Fibroblast of pulmonary artery (primary cell): ENCODE measurements around the gene NCAM2.

Source experiments
- DNase-seq: peaks from one replicate; pipeline ENCODE4 v3.0.0-alpha.2; 2010; ENCODE audit warnings: low read depth
- H3K4me3 ChIP-seq: replicated peaks from 2 replicates; pipeline ENCODE4 v1.5.1; 2011; ENCODE audit warnings: low read depth, mild to moderate bottlenecking, control low read depth, low read length, moderate library complexity
- TF ChIP-seq, protein P1 (sequence below): IDR thresholded peaks from 2 replicates; pipeline ENCODE4 v1.5.1; 2011; ENCODE audit warnings: mild to moderate bottlenecking, control low read depth, low read length, inconsistent platforms; ENCODE audit errors: missing control alignments

NCAM2 gene

DNA sequence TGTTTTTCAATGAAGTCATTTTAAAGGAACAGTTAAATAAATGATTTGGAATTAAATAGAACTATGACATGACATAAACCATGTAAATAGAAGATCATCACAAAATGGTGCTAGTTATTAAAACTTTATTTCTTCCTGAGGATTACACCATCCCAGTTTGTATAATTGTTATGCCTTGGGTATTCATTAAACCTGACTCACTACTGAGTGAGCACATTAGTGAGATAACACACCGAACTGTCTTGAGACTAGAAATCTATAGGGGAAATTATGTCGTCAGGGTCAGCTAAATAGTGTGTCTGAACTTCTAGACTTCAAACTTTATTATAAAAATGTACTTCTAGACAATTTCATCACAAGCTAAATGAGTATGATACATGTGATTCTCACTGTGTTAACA, 189.4 kb downstream of the NCAM2 start:
- no peak overlapping the region for H3K4me3 ChIP-seq
- DNase-seq = peak; percentile 17
- TF ChIP-seq, protein P1, sequence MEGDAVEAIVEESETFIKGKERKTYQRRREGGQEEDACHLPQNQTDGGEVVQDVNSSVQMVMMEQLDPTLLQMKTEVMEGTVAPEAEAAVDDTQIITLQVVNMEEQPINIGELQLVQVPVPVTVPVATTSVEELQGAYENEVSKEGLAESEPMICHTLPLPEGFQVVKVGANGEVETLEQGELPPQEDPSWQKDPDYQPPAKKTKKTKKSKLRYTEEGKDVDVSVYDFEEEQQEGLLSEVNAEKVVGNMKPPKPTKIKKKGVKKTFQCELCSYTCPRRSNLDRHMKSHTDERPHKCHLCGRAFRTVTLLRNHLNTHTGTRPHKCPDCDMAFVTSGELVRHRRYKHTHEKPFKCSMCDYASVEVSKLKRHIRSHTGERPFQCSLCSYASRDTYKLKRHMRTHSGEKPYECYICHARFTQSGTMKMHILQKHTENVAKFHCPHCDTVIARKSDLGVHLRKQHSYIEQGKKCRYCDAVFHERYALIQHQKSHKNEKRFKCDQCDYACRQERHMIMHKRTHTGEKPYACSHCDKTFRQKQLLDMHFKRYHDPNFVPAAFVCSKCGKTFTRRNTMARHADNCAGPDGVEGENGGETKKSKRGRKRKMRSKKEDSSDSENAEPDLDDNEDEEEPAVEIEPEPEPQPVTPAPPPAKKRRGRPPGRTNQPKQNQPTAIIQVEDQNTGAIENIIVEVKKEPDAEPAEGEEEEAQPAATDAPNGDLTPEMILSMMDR = no peak

DNA sequence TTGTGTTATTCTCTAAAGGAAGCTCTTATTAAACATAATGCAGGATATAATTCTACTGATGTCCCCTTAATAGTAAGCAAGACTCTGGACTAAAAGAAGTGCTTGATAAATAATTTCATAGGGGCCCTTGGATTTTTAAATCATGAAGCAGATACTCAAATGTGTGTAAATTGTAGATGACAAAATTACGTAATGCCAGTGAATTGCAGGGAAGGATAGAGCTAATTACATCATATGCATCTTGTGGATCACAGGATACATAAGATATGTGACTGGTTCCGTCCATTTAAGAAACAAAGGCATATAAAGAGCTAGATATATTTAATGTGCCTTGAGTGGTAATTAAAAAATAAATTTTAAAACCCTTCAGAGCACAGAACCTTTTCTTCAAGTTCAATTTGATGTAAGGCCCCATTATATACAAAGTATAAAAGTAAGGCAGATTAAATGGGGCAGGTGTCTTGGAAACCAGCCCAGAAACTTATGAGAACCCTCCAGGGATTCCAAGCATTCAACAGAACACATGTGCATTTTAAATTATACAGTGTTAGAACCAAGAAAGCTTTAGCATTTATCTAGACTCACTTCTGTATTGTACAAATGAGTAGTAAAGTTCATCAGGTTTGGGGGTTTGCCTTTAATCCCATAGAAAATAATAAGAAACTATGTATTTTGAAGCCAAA, 190.4 kb downstream of the NCAM2 start:
- TF ChIP-seq, protein P1 = no peak
- peak; percentile 20 for DNase-seq
- no peak overlapping the region for H3K4me3 ChIP-seq

DNA sequence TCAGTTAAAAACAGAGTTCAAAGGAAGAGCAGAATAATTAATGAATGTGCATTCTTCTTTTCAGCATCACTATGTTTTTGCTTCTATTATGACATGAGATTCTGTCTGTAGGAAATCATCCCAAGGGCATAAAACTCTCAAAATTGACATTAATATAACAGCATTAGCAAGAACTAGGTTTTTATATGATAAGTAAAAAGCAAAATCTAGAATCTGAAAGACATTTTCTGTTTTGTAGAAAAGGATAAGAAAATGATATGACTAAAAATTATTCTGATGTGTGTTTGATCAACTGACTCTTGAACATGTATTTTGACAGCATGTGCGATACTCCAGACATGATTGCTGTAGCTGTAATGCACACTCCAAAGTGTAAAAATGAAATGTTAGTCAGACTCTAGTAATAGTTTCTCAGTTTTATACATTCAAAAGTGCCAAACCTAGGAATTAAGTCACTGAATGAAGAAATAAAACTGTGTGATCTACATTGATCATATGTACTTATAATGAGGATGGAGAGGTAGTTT, 197.3 kb downstream of the NCAM2 start:
- DNase-seq = no peak
- no peak overlapping the region for H3K4me3 ChIP-seq
- TF ChIP-seq, protein P1 = no peak

DNA sequence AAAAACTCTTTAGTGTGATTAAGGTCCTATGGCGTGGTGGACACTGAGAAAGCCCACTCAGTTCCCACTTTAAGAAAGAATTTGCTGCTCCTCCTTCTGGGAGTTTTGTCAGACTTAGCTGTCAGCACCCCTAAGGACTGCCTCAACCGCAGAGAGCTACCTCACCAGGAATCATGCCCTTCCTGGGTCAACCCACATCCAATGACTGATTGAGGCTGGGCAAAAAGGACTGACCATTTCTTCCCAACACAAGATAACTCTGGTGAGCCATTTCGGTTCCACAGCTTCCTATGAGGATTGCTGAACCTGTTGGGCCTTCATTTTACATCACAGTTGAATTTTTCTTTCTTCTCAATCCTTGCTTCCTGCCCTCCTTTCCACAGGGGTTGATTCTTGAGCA, 197.9 kb downstream of the NCAM2 start:
- DNase-seq = no peak
- H3K4me3 ChIP-seq = no peak overlapping the region
- TF ChIP-seq, protein P1 = no peak

DNA sequence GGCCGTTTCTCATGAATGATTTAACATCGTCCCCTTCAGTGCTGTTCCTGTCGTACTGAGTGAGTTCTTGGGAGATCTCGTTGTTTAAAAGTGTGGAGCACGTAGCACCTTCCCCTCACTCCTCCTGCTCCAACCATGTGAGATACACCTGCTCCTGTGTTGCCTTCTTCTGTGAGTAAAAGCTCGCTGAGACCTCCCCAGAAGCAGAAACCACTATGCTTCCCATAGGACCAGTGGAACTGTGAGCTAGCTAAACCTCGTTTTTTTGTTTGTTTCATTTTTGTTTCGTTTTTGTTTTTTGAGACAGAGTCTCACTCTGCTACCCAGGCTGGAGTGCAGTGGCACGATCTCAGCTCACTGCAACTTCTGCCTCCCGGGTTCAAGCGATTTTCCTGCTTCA, 198.6 kb downstream of the NCAM2 start:
- TF ChIP-seq, protein P1 = no peak
- no peak for DNase-seq
- no peak overlapping the region for H3K4me3 ChIP-seq

DNA sequence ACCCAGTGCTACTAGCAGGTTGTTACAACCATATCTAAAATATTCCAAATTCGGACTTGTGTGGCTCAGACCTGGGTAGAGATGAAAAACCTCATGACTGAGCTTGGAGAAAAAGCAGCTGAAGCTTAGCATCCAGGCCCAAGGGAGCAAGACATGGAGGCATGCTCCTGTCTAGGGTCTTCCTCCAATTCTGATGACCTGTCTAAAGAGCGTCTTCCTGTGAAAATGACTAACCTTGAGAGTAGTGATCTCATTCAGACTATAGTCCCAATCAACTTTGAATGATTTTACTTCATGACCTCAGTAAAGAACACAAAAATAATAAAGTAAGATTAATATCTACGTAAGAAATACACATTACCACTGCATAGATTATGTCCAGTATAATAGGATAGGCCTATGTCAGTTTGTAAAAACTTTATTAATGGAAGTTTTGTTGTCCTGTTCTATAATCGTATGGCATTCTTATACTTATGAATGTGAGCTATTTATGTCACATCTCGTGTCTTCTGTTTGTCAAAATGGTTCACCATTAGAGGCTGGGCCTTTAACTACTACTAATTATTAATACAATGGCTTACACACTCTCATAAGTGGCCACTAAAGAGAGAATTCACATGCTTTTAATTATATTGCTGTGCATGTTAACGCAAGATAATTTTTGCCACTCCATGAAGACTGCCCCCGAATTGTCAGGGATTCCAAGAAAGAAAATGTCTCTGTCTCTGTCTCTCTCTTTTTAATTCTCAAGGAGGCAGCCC, 201.3 kb downstream of the NCAM2 start:
- no peak for DNase-seq
- no peak overlapping the region for H3K4me3 ChIP-seq
- TF ChIP-seq, protein P1 = no peak
